ENCODE results near the gene TMEM207. TPM values are rescaled to one million over a fixed set of nuclear protein-coding genes. Genes with fewer than 3 reads are reported as not detected.

TMEM207 gene
- total RNA-seq, 4 donors from 2014 or later, result not detected

DNA sequence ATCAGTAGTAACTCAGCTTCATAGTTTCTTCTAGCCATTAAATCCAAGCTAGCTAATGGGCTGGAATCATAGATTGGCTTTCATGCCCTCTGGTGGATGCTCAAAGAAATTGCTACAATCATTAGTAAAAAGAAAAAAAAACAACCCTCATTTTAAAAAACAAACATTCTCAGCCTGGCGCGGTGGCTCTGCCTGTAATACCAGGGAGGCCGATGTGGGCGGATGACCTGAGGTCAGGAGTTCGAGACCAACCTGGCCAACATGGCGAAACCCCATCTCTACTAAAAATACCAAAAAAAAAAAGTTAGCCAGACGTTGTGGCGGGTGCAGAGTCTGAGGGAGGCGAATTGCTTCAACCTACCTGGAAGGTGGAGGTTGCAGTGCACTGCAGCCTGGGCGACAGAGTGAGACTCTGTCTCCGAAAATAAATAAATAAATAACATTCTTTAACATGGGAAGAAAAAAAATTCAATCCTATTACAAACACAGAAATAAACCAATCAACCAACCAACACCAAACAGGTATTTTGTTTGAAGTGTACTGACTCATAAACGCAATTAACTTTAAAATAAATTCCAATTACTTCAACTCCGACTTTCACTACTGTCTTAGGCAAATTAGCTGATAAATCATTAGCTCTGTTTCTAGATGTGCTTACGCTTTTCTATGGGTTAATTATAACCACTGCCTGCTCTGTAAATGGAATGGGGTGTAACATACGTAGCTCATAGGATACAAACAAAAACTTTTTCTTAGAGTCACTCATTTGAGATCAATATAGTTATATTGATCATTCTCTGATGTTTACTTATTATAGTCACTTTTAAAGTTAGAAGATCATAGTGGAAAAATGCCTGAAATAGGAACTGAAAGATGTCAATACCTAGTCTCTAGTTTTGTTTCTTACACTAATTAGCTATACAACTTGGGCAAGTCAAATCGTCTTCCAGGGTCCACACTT is 24.9 kb downstream of the TMEM207 start:
- no peak overlapping the region for H3K4me3 ChIP-seq (ENCODE audit: low read depth, poor library complexity, severe bottlenecking)
- no peak for TF ChIP-seq CTCF (IDR thresholded peaks at IDR 0.05)
- TF ChIP-seq POLR2A (IDR thresholded peaks at IDR 0.05), result no peak
- no peak for DNase-seq (ENCODE audit: low spot score in 2 of 2)
- 25 to 28% methylated on average over 16 of the region's 16 CpGs for WGBS, 2 donors
- intact Hi-C loops (cut with DNase I; ENCODE audit: low total_unique reads), result no loop called here

DNA sequence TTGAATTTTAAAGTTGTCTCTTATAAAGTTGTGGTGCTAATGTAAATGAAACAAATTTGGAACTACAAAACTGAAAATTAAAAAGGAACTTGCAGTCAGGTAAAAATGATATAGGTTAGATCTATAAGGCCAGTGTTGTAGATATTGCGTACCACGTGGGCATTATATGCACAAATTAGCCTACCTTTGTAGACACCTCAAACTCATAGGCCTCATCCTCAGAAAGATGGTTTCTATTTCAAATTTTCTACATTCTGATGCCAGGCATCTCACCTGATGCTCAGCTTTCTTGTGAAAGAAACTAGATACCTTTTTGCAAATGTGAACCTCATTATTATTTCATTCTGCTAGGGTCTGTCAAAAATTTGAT is 25.6 kb downstream of the TMEM207 start:
- intact Hi-C loops (cut with DNase I; ENCODE audit: low total_unique reads), result no loop called here
- TF ChIP-seq CTCF (IDR thresholded peaks at IDR 0.05) (no peak), POLR2A (IDR thresholded peaks at IDR 0.05) (no peak)
- WGBS, 2 donors, result 55 to 59% methylated on average over 2 of the region's 2 CpGs
- no peak overlapping the region for H3K4me3 ChIP-seq (ENCODE audit: low read depth, poor library complexity, severe bottlenecking)
- DNase-seq (ENCODE audit: low spot score in 2 of 2), result no peak

DNA sequence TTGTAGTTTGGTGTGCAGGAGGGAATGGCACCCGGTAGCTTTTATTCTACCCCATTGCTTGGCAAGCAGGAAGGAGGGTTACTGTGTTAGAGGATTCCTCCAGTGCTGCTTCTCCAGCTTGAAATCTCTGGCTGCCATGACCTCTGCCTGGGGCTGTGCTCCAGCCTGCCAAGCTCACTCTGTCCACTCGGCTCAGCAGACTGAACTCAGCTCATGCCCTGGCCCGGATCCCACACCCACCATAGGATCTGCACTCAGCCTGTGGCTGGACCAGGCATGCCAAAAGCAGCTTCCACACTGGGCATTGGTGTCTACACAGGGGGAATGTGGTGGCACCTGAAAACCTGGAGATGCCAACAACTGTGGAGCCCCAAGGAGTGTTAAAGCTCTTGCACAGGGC is 35.4 kb downstream of the TMEM207 start:
- intact Hi-C loops (cut with DNase I; ENCODE audit: low total_unique reads), result no loop called here
- 70 to 72% methylated on average over 3 of the region's 3 CpGs for WGBS, 2 donors
- no peak for DNase-seq (ENCODE audit: low spot score in 2 of 2)
- H3K4me3 ChIP-seq (ENCODE audit: low read depth, poor library complexity, severe bottlenecking), result no peak overlapping the region
- TF ChIP-seq POLR2A (IDR thresholded peaks at IDR 0.05) (no peak), CTCF (IDR thresholded peaks at IDR 0.05) (no peak)

- no peak for TF ChIP-seq CTCF (IDR thresholded peaks at IDR 0.05)
- TF ChIP-seq POLR2A (IDR thresholded peaks at IDR 0.05), result no peak
- DNase-seq (ENCODE audit: low spot score in 2 of 2), result no peak
- intact Hi-C loops (cut with DNase I; ENCODE audit: low total_unique reads), result no loop called here
- 88 to 95% methylated on average over 8 of the region's 8 CpGs for WGBS, 2 donors
- H3K4me3 ChIP-seq (ENCODE audit: low read depth, poor library complexity, severe bottlenecking), result no peak overlapping the region
These were observed 45.0 kb downstream of the TMEM207 start for GRCh38 chr3:190404715-190405114.

DNA sequence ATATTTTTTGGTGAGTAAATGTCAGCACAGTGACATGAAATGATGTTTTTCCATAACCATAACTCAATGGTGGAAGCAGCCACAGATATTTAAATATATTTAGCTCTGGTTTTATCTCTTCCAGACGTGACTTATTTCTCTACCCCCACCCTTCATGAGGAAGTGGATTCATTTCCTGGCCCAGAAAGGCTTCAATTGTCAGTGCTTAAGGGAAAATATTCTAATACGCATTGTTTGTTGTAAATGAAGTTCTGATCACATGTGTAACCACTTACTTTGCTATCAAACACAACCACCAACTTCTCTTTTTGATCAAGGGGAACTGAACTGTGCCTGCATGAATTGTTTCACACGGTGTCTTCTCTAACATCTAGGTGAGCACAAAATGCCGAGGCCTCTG is 47.7 kb downstream of the TMEM207 start:
- TF ChIP-seq CTCF (IDR thresholded peaks at IDR 0.05) (no peak), POLR2A (IDR thresholded peaks at IDR 0.05) (no peak)
- WGBS, 2 donors, result 49 to 55% methylated on average over 4 of the region's 4 CpGs
- H3K4me3 ChIP-seq (ENCODE audit: low read depth, poor library complexity, severe bottlenecking), result no peak overlapping the region
- intact Hi-C loops (cut with DNase I; ENCODE audit: low total_unique reads), result no loop called here
- DNase-seq (ENCODE audit: low spot score in 2 of 2), result no peak

All from lower leg skin (tissue), 4 donors.